ENCODE measurements around the gene HPCA.

DNA sequence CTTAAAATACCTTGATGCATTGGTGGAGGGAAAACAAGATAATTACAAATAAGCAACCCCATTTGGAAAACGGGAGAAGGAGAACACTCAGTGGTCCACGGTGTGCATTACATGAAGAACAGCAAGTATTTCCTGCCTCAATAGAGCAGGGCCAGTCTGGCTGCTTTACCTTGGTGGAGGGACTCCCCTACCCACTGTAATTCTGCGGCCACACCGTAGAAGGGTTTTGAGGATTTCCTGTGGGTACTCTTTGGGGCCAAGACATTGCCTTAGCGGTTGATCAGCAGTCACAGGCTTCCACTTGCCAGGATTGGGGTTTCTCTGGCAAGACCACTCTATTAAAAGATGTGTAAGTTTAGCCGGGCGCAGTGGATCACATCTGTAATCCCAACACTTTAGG lies 31.2 kb downstream of the HPCA start:
- TF ChIP-seq, protein P1, sequence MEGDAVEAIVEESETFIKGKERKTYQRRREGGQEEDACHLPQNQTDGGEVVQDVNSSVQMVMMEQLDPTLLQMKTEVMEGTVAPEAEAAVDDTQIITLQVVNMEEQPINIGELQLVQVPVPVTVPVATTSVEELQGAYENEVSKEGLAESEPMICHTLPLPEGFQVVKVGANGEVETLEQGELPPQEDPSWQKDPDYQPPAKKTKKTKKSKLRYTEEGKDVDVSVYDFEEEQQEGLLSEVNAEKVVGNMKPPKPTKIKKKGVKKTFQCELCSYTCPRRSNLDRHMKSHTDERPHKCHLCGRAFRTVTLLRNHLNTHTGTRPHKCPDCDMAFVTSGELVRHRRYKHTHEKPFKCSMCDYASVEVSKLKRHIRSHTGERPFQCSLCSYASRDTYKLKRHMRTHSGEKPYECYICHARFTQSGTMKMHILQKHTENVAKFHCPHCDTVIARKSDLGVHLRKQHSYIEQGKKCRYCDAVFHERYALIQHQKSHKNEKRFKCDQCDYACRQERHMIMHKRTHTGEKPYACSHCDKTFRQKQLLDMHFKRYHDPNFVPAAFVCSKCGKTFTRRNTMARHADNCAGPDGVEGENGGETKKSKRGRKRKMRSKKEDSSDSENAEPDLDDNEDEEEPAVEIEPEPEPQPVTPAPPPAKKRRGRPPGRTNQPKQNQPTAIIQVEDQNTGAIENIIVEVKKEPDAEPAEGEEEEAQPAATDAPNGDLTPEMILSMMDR (conservative IDR thresholded peaks at IDR 0.05 in 1 of 2, IDR thresholded peaks at IDR 0.05 in 1 of 2; ENCODE audit: low read depth in 1 of 2, low read length in 2 of 2) = no peak
- no peak for TF ChIP-seq EZH2 (IDR thresholded peaks at IDR 0.05; ENCODE audit: low read length, missing control alignments)
